SU-DHL-6 (cell line): Measurements from ENCODE around the gene PPFIBP1.

Experiments
- EZH2phosphoT487 ChIP-seq: fragments of 200-600 bp; sonication (generic), shearing (Covaris generic); conservative IDR thresholded peaks from 2 replicates; pipeline ENCODE4 v1.6.1; 2018; ENCODE audit warnings: mild to moderate bottlenecking, antibody characterized with exemption, low read length, moderate library complexity, mixed read lengths
- TF ChIP-seq, protein P1 (sequence below): fragments of 200-600 bp; sonication (generic); IDR thresholded peaks from one replicate; pipeline ENCODE4 v1.5.1; 2017; ENCODE audit warnings: antibody characterized with exemption, mild to moderate bottlenecking, low read length, moderate library complexity; ENCODE audit not compliant: insufficient read depth, poor library complexity, severe bottlenecking

DNA sequence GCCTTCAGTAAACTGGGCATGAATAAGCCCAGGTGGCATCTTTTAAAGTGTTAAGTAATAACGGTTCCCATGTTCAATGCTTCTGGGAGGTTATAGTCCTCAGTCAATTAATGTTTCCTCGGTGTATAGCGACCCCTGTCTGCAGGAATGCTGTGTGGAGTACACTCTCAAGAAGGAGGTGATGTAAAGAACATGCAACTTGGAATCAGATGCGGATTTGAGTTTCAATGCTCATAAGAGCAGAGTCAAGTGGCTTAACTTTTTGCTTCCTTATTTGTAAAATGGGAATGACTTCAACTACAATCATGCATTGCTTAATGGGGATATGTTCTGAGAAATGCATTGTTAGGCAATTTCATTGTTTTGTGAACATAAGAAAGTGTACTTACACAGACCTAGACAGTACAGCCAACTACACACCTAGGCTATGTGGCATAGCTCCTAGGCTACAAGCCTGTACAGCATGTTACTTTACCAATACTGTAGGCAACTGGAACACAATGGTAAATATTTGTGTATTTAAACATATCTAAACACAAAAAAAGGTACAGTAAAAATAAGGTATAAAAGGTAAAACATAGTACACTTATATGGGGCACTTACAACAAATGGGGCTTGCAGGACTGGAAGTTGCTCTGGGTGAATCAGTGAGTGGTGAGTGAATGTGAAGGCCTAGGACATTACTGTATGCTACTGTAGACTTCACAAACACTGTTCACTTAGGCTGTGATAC is 179.9 kb downstream of the PPFIBP1 start:
- TF ChIP-seq, protein P1, sequence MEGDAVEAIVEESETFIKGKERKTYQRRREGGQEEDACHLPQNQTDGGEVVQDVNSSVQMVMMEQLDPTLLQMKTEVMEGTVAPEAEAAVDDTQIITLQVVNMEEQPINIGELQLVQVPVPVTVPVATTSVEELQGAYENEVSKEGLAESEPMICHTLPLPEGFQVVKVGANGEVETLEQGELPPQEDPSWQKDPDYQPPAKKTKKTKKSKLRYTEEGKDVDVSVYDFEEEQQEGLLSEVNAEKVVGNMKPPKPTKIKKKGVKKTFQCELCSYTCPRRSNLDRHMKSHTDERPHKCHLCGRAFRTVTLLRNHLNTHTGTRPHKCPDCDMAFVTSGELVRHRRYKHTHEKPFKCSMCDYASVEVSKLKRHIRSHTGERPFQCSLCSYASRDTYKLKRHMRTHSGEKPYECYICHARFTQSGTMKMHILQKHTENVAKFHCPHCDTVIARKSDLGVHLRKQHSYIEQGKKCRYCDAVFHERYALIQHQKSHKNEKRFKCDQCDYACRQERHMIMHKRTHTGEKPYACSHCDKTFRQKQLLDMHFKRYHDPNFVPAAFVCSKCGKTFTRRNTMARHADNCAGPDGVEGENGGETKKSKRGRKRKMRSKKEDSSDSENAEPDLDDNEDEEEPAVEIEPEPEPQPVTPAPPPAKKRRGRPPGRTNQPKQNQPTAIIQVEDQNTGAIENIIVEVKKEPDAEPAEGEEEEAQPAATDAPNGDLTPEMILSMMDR: peak; percentile 78
- no peak for TF ChIP-seq EZH2phosphoT487
